Fibroblast of the aortic adventitia (primary cell): Measurements from ENCODE around the gene B4GALT5. TPM values are rescaled to one million over a fixed set of nuclear protein-coding genes. Genes with fewer than 3 reads are reported as not detected.

Experiments used
- DNase-seq: peaks from one replicate; pipeline ENCODE4 v3.0.0-alpha.2; 2010; ENCODE audit warnings: low read depth
- H3K4me3 ChIP-seq: 2 replicates; pipeline ENCODE4 v1.5.1; 2011; ENCODE audit warnings: low read depth, mild to moderate bottlenecking, control low read depth, low read length, moderate library complexity
- CTCF ChIP-seq: IDR thresholded peaks from 2 replicates; pipeline ENCODE4 v1.5.1; 2011; ENCODE audit warnings: mild to moderate bottlenecking, low read length, control low read depth, inconsistent platforms; ENCODE audit not compliant: insufficient read depth
- total RNA-seq: library from RNA; depleted of rRNA; stranded (reverse); fragments of >200 nt; gene quantifications from 2 replicates; pipeline ENCODE4 v1.2.3, GENCODE V29; 2012; ENCODE audit warnings: low replicate concordance

B4GALT5 gene
- total RNA-seq, 1 donor = 23.4 TPM

- no peak for TF ChIP-seq CTCF
- DNase-seq = no peak
- H3K4me3 ChIP-seq = no peak overlapping the region
Observed at GRCh38 chr20:49749625-49750024, 35.9 kb upstream of the B4GALT5 start.

GRCh38 chr20:49748525-49748838, 34.8 kb upstream of the B4GALT5 start:
- no peak for TF ChIP-seq CTCF
- DNase-seq = no peak
- no peak overlapping the region for H3K4me3 ChIP-seq

GRCh38 chr20:49747707-49748524, 34.2 kb upstream of the B4GALT5 start:
- TF ChIP-seq CTCF = peak; percentile 10
- peak; percentile 96 for DNase-seq

GRCh38 chr20:49742948-49743347, 29.3 kb upstream of the B4GALT5 start:
- TF ChIP-seq CTCF = no peak
- DNase-seq = no peak
- no peak overlapping the region for H3K4me3 ChIP-seq

More at GRCh38 chr20:49747707-49748524, 34.2 kb upstream of the B4GALT5 start:
- no peak overlapping the region for H3K4me3 ChIP-seq

- H3K4me3 ChIP-seq = no peak overlapping the region
- DNase-seq = no peak
- no peak for TF ChIP-seq CTCF
Observed at GRCh38 chr20:49741977-49742376, 28.3 kb upstream of the B4GALT5 start.

GRCh38 chr20:49740807-49741206, 27.1 kb upstream of the B4GALT5 start:
- no peak for DNase-seq
- no peak for TF ChIP-seq CTCF
- H3K4me3 ChIP-seq = no peak overlapping the region

GRCh38 chr20:49739042-49739441, 25.4 kb upstream of the B4GALT5 start:
- H3K4me3 ChIP-seq = no peak overlapping the region
- no peak for TF ChIP-seq CTCF
- DNase-seq = no peak
